Central memory CD4-positive, alpha-beta T cell (primary cell): ENCODE measurements around the gene NPB.
A peak's percentile ranks its signal among the peaks of the same experiment; 100 is the strongest.

Experiments used
- DNase-seq: peaks from one replicate; pipeline ENCODE4 v3.0.0; 2022

Gene NPB

DNA sequence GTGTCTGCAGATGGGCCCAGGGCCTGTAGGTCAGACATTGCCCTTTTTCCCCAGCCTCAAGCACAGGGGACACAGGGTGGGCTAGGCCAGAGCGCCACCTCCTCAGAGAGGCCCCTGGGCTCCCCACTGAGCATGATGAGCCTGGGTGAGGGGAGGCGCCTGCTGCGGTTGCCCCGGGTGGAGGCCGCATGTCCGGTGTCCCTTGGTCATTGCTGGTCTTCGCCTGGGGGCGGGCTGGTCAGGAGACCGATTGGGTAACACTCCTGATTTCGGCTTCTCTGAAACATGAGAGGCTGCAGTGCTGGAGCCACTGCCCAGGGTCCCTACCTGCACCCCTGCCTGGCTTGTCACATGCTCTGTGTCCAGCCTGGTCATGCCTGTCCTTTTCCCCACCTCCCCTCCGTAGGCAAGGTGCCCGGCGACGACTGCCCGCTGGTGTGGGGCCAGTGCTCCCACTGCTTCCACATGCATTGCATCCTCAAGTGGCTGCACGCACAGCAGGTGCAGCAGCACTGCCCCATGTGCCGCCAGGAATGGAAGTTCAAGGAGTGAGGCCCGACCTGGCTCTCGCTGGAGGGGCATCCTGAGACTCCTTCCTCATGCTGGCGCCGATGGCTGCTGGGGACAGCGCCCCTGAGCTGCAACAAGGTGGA, 2.4 kb upstream of the NPB start:
- DNase-seq, result no peak

DNA sequence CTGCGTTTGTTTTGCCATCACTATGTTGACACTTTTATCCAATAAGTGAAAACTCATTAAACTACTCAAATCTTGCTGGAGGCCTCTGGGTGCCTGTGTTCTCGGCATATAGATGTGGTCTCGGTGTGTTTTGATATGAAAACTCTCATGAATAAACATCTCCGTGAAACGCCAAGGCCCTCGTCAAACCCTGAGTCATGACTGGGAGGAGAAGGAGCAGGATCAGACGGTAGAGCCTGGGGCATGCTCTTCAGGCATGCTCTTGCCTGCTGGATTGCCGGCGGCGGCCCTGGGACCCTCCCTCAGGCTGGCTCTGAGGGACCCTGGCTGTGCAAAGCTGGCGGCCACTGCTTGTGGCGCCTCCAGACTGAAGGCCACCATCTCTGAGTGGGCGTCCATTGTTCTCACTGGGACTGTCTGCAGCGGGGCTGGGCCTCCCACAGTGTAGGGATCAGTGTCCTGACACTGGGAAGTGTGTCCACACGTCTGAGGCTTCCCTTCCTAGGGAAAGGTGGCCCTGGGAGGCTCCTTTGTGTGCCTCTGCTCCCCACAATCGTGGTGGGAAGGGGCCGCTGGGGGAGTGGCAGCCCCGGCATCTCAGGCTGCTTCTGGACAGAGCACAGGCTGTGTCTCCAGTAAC, 1.7 kb upstream of the NPB start:
- DNase-seq, result no peak

DNA sequence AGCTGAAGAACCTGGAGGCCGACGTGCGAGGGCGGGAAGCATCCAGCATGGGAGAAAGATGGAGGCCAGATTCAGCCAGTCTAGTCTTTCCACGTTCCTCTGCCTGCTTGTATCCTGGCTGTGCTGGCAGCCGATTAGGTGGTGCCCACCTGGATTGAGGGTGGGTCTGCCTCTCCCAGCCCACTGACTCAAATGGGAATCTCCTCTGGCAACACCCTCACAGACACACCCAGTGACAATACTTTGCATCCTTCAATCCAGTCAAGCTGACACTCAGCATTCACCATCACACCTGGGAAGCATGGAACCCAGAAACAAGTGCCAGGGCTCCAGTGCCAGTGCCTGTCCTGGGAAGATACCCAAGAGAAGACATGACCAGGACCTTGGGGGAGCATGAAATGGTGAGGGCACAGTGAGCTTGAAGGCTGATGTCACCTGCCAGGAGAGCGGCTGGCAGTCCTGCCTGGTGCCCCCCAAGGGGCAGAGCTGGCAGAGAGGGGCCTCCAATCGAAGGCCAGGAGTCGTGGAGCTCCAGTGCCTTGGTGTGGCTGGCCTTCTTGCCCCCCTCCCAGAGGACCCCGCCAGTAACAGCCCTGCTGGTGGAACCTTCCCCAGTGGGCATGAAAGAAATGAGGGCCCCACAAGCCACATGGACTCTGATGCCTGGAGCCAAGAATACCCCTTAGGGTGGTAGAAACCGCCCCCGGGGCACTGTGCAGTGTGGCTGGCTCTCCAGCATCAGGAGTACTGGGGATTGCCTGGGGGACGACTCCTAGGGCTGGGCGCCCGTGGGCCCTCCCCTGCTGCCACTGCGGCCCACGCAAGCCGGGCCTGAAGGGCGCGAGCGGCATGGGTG, 643 bp upstream of the NPB start:
- no peak for DNase-seq

DNA sequence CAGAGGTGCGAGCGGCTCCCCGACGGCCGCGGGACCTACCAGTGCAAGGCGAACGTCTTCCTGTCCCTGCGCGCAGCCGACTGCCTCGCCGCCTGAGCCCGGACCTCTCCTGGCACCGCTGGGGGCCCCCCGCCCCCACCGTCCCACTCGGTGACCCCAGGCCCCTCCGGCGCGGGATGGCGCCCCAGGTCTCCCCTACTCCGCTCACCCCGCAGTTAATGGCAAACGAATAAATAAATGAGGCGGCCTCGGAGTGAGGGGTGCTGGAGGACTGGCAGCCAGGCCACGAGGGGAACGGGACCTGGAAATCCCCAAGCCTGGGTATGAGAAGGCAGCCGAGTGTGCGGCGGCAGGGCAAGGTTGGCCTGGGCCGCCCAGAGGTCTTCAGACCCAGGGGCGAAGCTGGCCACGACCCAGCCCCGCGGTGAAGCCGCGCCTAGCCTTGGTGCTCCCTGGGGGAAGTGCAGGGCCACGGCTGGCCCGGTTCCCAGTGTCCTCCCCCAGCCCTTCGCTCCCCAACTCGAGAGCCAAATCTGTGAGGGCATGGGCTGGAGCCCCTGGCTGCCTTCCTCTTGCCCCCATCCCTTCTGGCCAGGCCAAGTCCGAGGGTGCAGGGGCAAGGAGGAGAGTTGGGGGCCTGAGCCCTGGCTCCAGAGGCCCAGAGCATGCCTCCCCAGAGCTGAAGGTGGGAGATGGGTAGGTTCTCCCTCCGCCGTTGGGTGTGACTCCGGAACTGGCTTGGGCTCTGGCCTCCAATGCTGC, 796 bp downstream of the NPB start:
- no peak for DNase-seq

DNA sequence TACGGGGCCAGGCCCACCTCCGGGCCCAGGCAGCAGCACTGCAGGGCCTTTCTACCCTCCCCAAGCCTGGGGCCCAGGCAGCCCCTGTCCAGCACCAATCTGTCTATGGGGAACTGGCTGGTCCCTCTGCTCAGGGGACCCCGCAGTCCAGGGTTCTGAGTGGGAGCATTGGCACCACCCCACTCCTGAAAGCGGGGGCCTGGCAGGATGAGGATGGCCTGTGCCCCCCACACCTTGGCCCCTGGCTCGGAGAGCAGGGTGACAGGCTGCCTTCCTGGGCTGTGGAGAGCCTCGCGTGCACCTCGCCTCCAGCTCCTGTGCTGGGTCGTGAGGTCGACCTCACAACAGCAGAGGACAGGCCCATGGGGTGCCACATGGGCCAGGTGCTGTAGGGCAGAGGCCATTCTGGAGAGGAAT, 1.4 kb downstream of the NPB start:
- DNase-seq, result no peak

DNA sequence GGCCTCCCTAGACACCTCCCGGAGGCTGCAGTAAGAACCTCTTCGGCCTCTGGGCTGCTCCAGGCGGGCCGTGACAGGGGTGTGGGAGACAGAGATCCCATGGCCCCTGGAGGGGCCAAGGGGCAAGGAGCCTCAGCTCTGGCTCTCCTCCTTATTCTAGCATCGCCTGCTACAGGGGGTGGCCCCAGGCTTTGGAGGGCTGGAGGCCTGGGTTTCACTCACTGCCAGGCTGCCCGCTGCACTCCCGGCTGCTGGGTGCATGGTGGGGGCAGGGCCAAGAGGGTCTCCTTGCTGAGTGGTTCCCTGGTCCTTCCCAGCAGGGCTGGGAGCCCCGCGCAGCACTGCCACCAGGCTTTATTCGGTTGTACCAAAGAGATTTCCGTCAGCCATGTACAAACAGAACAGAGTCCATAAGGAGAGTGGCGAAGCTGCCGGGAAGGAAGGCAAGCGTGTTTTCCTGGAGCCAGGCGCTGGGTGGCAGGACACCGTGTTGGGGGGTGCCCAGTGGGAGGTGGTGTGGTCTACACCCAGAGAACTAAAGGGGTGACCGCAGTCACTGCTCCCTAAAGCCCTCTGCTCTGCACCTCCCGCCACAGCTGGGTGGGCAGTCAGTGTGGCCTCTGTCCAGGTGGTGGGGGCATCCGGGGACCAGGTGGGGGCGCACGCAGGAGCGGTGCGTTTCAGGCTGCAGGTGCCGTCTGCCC, 2.0 kb downstream of the NPB start:
- DNase-seq, result no peak

DNA sequence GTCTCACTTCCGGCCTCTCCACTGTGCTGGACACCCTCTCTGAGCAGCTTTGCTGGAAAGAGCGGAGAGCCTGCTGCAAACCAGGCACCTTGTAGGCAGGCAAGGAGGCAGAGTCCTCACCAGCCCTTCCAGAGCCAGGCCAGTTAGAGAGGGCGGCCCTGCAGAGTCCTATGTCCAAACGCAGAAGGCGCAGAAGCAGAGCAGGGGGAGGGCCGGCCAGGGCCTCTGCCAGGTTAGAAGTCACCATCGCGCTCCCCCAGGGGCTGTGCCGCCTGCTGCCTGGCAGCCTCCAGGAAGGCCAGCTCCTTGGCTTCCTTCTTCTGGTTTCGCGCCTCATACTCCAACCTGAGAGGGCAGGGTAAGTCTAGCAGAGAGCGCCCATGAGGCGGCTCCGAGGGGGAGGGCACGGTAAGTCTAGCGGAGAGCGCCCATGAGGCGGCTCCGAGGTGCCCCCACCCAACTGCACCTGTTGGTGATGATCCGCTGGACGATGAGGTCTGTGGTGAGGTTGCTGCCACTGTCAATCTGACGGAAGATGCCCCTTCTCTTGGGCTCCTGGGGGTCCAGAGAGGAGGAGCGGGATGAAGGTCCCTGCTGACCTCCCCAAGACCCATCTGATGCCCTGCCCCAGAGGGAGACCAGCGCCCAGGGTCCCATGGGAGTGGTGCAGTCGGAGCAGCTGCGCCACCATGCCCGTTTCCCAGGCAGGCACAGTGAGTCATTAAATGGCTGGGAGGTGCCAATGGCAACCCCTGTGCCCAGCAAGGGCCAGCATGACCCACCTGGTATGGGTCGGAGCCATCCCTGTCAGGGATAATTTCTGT, 2.8 kb downstream of the NPB start:
- DNase-seq, result no peak

DNA sequence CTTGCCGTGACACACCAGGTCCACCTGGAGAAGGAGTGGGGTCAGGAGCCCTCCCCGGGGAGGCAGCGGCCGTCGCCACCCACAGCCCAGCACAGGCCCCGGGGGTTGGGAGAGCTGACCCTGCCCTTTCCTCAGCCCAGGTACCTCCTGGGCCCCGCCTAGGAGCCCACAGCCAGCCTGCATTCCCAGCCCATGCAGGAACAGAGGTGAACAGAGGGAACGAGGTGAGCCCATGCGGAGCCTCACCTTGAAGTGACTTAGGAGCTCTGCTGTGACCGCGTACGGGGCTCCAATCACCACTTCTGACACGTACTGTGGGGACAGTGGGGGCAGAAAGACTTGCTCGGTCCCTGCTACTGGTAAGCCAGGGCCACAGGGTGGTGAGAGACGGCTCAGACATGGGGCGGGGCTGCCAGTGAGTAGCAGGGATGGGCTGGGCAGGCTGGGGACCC, 3.4 kb downstream of the NPB start:
- no peak for DNase-seq

DNA sequence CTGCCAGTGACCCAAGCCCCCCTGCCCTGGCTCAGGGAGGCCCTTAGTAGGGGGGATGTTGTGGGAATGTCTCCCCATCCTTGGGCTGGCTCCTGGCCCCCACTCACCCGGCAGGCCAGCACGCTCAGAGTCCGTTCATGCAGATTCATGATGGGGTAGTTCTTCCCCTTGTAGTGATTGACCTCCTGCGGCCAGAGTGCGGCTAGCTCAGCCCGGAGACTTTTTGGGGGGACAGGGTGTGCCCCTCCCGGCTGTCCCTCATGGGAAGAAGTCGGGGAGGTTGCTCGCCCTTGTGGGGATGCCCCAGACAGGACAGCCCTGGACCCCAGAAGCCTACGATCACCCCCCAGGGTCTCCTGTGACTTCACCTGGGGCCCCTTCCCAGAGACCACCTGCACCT, 4.0 kb downstream of the NPB start:
- DNase-seq, result no peak

DNA sequence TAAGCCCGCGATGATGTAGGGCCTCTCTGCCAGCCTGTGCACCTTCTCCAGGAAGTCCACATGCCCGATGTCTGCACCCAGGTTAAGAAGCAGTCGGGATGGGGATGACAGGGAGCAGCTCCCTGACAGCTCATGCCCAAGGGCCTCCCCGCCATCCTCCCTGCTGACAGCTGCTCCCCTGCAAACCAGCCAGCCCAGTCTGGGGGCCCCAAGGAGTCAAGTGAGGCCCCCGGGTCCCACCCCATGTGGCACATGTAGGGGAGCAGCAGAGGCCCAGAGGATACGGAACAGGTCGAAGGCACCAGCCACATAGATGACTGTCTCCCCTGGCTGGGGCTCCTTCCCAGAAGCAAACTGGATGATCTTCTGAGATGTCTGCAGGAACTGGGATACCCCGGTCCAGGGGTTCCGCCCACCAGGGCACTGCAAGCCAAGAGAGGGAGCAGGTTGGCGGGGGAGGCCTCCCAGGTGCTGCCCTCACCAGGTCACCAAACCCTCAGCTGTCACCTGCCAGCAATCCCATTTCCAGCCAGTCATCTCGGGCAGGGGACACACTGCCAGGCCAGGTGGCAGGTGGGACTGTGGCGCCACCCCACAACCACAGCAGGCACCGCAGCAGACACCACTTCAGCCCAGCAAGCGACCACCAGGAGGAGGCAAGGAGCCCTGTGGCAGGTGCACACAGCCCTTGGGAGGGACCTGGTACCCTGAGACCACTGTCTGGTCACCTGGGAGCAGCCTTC, 4.6 kb downstream of the NPB start:
- no peak for DNase-seq

DNA sequence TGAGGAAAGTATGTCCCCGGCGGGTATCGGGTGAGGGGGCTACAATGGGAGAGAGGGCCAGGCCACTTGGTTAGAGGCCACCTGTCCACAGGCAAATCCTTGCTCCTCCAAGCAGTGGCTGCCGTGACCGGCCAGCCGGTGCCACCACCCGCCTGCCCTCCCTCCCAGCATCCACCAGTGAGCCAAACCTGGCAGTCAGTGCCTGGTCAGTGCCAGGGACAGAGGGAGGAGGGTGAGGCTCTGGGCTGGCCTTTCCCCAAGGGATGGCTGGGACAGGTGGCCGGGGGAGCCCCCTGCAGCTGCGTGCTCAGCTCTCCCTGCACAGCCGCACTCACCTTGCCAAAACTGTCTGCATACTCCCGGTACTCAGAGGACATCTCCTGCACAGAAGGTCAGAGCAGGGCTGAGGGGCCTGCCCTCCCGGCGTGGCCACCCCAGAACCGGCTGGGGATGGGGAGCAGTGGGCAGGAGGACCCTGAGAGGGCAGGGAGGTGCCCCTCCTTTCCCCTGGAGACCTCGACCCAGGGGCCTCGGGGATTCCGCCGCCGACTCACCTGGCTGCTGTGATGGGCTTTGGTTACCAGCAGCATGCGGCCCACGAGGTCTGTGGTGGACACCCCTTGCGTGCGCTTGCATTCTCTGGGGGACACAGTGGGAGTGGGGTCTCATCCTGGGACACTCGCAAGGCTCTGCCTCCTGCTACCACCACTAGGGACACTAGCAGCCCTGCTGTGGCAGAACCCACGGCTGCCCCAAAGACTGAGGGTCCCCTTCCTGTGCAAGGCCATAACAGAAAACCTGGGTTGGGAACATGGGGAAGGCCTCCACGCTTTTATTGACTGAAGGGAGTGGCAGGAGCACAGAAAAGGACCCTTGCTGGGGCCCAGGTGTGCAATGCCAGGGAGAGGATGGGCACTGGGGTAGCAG, 5.4 kb downstream of the NPB start:
- no peak for DNase-seq

DNA sequence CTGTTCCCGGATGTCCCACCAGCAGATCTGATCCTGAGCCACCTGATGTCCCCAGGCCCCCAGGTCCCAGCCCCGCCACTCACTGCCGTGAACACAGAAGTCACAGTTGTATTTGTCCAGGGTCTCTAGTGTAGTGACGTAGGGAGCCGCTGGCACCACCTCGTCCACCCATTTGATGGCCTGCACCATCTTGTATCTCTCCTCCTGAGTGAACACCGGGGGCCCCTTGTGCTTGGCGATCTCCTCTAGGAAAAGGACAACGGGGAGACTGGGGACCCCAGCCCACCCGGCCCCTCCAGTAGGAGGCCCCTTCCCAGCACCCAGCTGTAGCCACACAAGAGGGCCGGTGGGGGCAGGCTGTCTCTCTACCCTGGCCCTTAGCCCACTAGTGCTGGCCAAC, 6.8 kb downstream of the NPB start:
- no peak for DNase-seq

DNA sequence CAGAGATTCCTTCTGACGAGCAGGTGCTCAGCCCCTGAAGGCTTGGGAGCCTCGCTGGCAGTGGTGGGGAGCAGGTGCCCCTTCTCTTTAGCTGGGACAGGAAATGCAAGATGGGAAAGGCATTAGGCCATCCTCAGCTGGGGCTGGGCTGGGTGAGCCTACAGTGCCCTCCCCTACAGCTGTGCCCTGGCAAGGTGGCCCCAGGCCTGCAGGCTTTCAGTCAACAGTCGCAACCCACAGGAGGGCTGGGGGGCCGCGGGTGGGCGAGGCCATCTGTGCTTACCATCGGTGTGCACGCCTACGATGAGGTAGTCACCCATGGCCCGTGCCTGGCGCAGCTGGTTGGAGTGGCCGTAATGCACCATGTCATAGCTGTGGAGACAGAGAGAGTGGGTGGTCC, 7.2 kb downstream of the NPB start:
- DNase-seq, result no peak

DNA sequence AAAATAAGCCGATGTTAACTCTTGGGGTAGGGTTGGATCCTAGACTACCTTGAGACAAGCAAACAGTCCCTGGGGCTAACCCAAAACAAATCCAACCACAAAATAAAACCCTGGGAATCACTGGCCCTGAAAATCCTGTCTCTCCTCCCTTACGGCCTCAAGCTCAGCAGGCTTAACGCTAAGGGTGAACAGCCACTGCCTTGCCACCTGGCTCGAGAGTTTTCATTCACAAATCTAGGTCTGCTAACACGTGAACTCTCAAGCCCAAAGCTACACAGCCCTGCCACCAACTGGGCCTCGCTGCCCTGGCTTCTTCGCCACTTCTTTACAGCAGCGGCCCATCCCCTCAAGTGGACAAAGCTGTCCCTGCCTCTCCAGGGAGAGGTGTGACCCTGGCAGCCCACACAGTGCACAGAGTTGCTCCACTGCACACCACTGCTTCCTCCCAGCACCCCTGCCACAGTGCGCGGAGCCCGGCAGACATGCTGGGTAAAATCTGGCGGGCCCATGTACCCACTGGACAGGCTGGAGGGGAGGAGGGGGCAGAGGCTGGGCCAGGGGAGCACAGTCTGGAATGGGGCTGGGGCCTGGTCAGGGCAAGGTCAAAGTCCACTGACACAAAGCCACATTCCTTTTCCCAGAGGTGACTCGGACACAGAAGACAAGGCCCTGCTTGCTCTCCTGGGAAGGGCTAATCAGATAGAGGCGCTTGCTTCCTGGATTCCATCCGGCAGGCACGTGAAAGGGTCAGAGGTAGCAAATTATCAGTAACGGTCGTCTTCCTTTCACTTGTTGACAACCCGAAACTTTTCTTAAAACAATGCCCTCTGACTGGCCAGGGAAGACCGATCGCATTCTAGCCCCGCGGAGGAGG, 8.2 kb downstream of the NPB start:
- no peak for DNase-seq

DNA sequence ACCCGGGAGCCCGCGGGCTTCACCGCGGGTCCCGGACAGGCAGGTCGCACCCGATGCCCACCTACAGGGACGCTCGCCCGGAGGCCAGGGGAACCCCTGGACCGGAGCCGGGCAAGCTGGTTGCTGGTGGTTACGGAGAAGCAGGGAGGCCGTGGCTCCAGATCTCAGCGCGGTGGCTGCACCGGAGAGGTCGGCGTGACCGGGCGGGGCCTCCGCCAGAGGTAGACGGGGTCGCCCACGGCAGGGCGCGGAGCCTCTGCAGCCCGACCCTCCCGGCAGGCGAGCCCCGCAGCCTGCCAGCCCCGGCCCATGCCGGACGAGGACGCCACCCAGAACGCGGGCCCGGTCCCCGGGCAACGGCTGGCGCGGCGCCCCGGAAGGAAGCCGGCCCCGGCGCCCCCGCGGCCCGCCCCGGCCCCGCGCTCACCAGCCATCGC, 8.8 kb downstream of the NPB start:
- DNase-seq, result no peak

DNA sequence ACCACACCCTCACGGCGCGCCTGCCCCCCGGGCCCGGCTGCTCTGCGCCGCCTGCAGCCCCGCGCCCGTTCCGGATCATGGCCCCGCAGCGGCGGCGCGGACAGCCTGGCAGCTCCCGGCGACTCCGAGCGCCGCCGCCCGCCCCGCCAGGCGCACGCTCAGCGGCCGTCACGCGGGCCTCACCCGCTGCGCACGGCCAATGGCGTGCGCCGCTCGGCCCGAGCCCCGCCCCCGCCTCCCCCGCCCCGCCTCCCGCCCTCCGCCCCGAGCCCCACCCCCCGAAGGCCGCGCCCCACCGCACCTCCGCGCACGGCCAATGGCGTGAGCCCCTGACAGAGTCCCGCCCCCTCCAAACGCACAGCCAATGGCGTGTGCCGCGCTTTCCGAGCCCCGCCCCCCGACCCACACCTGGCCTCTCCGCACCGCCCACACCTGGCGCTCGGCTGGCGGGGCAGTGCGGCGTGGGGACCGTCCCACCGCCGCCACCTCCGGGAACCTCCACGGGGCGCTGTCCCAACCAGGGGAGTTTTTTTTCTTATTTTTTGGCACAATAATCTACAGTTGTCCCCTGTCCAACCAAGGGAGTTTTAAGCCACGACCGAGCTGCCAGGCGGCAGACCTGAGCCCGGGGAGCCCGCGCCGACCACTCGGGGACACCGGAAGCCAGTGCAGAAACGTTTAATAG, 9.4 kb downstream of the NPB start, which contains the start of gene PCYT2:
PCYT2 (minus strand) TSS at position 123 of the 685 bp plus-strand sequence; CDS start at position 79, 44 bp downstream.
- peak; percentile 91 for DNase-seq

DNA sequence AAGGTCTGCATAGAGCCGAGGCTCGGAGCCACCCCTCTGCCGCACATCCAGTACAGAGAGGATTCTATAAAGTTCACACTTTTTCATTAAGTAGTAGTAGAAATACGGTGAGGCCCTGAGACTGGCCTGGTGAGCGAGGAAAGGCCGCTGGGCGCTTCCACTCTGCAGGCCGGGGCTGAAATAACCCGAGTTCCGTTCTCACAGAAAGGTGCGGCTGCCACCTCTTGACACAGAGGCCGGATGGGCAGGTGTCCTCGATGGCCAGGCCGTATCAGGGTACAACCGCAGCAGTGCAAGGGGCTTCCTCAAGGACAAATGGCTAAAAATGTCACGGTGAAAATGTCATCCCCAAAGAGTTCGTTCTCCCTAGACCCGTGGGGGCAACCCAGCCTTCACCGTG, 9.9 kb downstream of the NPB start:
- no peak for DNase-seq
